Heart left ventricle (tissue), 13 donors: ENCODE measurements around the gene CCDC200.
A peak's percentile ranks its signal among the peaks of the same experiment; 100 is the strongest.

Experiments
- POLR2A ChIP-seq, 2 donors: fragments of 450-650 bp; IDR thresholded peaks; one replicate each; pipeline ENCODE4 v1.6.1; 2017; ENCODE audit warnings: antibody characterized with exemption in 2 of 2, mild to moderate bottlenecking in 2 of 2, moderate library complexity in 2 of 2
- TF ChIP-seq, protein P1 (sequence below), 12 donors: fragments of 200-600 bp; sonication (generic) in 4 of 12; IDR thresholded peaks; one replicate each; pipeline versions ENCODE4 v1.5.0 to v1.8.0; 2018 to 2022; ENCODE audit warnings: antibody characterized with exemption in 12 of 12, mild to moderate bottlenecking in 5 of 12
- donor health status: ischemic (EF 13 %, LVEDD 7.1; RV severe dilation, severe dysfunction).
- donor health status: DM: no; HTN: yes; CAD: no.
- donor health status: DM: no; HTN: no; CAD: no.
- donor health status: ischemic (EF 25% LVEDD 6.9; RV normal size, moderate dysfunction).
- donor health status: ischemic (EF 25% LVEDD 5.7; RV mildly dilated, moderate dysfunction).
- donor health status: ischemic (EF 35%, LVEDD 5.7; RV mildly dilated, moderate dysfunction).
- donor health status: nonischemic (EF 11% LVEDD 7.7; RV severe dilation, severe dysfunction).
- donor health status: DM: yes; HTN: yes; CAD: no.
- donor health status: PGD.
- donor health status: ischemic (EF 29% LVEDD 5.4; RV normal size, mild dysfunction).
- donor health status: nonischemic (EF 23%, LVEDD 6.1; RV moderate dilation, normal function).

GRCh38 chr17:43171586-43172487 is 56.6 kb downstream of the CCDC200 start:
- no peak for TF ChIP-seq POLR2A (IDR thresholded peaks at IDR 0.05)
- TF ChIP-seq, protein P1, sequence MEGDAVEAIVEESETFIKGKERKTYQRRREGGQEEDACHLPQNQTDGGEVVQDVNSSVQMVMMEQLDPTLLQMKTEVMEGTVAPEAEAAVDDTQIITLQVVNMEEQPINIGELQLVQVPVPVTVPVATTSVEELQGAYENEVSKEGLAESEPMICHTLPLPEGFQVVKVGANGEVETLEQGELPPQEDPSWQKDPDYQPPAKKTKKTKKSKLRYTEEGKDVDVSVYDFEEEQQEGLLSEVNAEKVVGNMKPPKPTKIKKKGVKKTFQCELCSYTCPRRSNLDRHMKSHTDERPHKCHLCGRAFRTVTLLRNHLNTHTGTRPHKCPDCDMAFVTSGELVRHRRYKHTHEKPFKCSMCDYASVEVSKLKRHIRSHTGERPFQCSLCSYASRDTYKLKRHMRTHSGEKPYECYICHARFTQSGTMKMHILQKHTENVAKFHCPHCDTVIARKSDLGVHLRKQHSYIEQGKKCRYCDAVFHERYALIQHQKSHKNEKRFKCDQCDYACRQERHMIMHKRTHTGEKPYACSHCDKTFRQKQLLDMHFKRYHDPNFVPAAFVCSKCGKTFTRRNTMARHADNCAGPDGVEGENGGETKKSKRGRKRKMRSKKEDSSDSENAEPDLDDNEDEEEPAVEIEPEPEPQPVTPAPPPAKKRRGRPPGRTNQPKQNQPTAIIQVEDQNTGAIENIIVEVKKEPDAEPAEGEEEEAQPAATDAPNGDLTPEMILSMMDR (IDR thresholded peaks at IDR 0.05), result peak in 8 of 12 donors; percentile 8 to 49 (median 21)
